Stimulated activated CD4-positive, alpha-beta T cell treated with anti-CD3 and anti-CD28 coated beads, Interleukin-12 subunit alpha, Interleukin-12 subunit beta, amount 100 ng/mL, for 24 hours (primary cell): ENCODE results near the gene CDC7.
"Not testable (repeated sequence)": the region's sequence is repeated elsewhere in the genome, so short reads cannot be mapped to it uniquely, and the experiment has no call there.

Source experiments
- DNase-seq, 2 experiments: peaks; one replicate each; pipeline ENCODE4 v3.0.0-alpha.2; 2020; ENCODE audit warnings: low read depth in 2 of 2

Gene CDC7

DNA sequence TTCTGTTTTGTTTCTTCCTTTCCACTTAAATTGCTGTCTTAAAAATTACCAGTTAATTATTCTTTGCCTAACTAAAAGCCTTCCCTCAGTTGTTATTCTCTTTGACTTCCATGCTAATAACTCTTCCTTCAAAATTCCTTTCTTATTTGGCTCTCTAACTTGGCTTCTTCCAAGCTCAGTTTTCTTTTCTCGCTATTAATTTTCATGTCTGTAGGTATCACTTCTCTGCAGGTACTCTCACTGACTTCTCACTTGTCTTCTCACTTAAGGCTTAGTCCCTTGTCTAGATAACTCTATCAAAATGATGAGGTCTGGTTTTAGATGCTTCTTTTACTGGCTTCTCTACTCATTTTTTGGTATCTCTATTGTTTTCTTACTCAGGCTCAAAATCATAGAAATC is 10.1 kb downstream of the CDC7 start:
- DNase-seq = no peak

DNA sequence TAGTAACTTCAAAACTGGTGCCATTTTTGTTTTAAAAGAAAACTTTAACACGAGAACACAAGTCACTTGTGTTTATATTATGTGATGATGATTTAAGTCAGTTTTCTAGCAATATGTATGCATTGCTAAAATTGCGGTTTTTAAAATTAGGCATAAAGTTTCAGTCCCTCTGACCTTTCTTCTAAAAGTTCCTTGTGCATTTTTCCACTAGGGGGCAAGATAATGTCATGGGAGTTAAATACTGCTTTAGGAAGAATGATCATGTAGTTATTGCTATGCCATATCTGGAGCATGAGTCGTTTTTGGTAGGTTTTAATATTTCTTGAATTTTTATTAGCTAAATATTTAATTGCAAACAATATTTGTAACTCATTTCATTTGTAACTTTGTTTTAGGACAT is 10.7 kb downstream of the CDC7 start:
- no peak for DNase-seq

DNA sequence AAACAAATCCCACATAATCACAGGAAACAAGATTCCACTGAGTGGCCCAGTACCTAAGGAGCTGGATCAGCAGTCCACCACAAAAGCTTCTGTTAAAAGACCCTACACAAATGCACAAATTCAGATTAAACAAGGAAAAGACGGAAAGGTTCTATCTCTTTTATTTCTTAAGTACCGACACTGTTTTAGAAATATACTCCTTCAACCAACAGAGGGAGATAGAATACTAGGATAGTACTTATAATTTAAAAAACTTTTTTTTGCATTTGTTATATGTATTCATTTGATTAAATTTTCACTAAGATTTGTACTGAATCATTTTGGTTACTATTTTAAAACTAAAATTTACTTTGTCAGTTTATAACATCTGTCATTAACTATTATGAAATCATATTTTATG is 12.5 kb downstream of the CDC7 start:
- DNase-seq = no peak

DNA sequence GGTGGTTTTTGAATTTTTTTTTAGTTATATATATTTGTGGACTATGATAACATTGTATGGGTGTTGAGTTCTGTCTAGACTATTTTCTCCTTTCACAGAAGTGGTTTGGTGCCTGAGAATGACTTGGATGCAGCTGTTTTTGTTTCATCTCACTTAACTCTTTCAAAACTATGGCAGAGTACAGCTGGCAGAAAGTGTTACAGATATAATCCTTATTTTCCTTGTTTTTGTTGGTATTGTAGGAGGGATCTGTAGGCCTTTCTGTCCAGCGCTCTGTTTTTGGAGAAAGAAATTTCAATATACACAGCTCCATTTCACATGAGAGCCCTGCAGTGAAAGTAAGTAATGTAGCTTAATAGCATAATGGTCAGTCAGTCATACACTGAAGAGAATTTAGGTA is 13.1 kb downstream of the CDC7 start:
- DNase-seq = no peak

DNA sequence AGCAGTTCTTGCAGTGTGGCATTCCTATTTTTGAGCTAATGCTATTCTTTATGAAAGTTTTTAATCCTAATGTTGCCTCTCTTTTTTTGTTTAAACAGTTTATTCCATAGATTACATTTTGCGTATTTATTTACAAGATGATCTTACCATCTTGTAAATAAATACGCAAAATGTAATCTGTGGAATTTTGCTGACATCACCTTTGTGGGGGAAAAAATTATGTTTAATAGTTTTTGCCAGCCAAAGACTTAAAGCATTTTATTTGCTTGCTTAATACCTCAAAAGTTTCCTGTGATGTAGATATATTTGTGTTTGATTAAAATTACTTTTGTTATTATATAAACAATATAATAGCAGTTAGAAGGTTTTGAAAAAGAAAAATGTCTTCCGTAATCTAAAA is 15.3 kb downstream of the CDC7 start:
- no peak for DNase-seq

DNA sequence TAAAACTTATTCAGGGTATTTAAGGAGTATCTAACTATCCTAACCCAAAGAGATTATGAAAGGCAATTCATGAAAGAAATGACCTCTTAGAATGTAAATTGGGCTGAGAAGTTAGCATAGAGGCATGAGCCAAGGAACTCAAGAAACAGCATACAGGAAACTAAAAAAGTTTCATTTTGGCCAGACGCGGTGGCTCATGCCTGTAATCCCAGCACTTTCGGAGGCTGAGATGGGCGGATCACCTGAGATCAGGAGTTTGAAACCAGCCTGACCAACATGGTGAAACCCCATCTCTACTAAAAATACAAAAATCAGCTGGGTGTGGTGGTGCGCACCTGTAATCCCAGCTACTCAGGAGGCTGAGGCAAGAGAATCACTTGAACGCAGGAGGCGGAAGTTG is 16.0 kb downstream of the CDC7 start:
- DNase-seq = not testable (repeated sequence)

DNA sequence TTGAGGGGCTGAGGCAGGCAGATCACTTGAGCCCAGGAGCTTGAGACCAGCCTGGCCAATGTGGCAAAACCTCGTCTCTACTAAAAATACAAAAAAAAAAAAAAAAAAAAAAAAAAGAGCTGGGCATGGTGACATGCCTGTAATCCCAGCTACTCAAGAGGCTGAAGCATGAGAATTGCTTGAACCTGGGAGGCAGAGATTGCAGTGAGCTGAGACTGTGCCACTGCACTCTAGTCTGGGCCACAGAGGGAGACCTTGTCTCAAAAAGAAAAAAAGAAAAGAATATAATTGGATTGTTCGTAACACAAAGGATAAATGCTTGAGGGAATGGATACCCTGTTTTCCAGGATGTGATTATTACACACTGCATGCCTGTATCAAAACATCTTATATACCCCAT is 18.5 kb downstream of the CDC7 start:
- DNase-seq = not testable (repeated sequence)

DNA sequence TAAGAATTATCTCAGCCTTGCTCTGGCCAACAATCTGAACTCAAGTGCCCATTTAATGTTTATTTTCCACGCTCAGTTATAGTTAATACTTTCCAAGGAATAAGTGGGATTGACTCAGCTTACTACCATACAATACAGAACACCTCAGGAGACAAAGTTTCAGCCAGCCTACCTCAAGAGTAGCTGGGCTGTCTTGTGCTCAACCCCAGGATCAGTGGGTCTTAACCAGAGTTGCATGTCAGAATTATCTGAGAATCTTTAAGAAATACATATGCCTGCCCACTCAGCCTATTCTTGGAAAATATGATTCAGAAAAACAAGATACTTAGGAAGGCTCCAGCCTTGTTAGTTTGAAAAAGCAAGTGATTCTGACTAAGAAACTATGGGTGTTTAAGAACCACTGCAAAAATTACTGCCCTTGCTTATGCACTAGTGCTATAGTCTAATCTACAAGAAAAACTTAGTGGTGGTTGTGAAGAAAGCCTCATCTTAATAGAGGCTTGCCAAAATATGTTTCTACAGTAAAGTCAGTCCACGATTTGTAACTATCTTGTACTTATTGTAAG is 20.4 kb downstream of the CDC7 start:
- DNase-seq = no peak

DNA sequence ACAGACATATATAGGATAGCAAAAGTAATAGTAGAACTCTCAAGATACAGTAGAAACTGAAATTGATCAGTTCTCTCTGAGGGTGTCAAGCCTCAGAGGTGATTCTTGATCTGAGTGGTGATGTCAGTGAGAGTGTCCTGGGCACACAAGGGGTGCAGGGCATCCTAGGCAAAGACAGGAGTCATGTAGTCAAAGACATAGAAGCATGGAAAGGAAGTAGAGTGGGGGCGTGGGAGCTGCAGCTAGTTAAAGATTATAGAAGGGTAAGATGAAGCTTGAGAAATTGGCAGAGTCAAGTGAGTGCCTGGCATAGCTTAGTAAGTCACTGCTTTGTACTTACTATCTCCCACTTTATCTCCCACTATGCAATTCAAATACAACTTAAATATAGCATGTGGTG is 22.8 kb downstream of the CDC7 start:
- no peak for DNase-seq

DNA sequence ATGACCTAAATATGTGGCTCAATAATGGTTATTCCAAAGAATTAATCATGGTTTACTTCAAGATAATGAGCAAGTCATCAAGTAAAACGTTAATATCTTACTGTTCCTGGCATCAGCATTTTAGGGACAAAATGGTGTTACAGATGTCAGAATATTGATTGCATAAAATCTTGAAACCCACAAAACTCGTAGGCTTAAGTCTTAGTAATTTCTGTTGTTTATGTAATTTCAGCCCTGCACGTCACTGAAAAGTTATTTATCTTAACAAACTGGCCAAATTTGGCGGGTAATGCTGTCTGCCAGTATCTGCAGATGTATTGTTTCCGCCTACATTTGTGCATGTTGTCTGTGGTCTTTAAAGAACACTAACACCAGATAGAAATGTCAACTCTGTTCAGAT is 25.8 kb downstream of the CDC7 start:
- no peak for DNase-seq

DNA sequence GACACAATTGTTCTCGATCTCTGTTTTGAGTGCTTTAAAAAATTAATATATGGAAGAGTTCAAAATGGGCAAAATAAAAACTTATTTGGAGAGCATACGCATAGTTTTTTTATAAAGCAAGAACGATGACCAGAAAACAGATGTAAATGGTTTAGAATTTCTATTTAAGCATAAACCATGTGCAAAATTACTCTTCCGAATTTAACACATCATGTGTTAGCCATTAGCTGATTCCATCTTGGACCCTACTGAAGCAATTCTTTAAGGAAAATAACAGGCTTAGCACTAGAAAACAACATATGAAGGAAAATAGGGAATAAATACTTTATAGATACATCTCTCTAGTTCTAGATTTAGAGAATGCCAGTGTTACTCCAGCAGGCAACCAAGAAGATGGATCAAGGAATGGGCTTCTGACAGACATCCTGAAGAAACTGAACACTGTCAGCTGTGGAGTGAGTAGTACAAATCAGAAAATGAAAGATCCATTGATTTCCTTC is 26.7 kb downstream of the CDC7 start:
- DNase-seq = no peak

DNA sequence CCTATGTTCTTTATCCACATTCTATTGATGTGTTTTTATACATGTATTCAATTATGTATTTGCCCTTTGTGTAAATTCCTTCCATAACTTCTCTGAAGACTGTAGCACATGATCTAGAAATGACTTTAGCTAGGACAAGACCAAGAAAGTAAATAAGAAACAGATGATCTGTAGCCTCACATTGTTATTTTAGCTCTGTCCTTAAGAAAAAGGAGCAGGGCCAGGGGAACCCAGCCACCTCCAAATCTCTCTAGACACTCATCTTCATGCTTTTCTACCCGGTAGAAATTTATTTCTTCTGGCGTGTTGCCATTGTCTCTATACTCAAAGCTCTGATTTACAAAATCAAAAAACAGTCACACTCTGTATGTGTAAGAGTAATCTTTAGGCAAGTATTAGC is 27.1 kb downstream of the CDC7 start:
- no peak for DNase-seq

DNA sequence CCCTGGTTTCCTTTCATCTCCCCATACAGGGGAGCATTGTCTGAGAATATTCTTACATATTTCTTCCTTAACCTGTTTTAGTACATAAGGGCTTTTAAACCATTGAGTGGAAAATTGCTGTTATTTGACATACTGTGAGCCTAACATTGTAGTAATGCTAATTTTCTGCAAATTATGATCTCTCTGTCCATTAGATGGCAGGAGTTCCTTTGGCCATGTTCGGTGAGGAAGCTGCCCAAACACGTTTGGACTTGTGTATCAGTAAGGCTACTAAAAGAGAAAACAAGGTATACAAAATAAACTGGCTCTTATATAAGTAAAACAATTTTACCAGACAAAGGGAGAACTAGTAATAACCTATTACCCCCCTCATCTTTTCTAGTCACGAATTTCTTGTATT is 29.2 kb downstream of the CDC7 start:
- no peak for DNase-seq

DNA sequence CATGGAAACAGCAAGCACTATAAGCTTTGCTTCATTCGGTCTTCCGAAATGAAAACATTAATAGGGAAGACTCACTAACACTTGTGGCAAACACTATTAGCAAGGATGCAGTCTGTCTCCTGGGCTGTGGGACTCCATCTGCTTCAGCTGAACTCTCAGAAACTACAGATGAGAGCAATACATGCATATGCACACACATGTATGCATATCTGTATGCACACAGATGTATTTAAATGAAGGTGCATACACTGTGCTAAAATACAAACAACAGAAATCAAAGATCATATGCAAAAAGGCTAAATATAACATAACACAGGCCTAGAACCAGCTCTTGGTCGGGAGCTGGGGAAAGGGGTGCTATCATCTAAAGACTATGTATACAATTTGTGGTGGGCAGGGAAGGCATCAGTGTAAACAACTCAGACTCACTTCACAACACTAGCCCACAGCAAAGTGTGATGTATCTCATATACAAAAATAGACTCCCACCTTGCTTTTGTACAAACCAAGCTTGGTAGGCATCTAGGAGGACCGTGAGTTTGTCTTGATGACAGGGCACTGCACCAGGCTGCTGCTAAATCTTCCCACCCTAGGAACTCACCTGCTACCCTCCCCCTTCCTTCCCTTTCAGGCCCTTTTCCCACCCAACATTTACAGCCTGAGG is 32.8 kb downstream of the CDC7 start:
- DNase-seq = no peak

DNA sequence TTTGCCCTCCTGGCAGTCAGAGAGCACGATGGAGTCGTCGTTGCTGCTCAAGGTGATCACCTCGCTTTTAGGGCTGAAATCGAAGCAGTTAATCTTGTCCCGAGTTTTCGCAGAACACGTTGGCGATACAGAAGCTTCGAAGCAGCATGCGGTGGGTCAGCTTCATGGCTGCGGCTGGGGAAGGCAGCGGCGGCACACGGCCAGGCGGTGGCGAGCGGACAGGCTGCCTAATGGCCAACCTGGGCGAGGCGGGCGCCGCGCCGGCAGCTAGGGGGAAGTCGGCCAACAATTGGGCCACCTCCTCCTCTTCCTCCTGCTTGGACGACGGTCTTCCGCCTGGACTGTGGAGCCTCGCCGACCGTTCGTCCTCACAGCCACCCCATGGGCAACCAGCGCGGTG is 34.8 kb downstream of the CDC7 start:
- no peak for DNase-seq

DNA sequence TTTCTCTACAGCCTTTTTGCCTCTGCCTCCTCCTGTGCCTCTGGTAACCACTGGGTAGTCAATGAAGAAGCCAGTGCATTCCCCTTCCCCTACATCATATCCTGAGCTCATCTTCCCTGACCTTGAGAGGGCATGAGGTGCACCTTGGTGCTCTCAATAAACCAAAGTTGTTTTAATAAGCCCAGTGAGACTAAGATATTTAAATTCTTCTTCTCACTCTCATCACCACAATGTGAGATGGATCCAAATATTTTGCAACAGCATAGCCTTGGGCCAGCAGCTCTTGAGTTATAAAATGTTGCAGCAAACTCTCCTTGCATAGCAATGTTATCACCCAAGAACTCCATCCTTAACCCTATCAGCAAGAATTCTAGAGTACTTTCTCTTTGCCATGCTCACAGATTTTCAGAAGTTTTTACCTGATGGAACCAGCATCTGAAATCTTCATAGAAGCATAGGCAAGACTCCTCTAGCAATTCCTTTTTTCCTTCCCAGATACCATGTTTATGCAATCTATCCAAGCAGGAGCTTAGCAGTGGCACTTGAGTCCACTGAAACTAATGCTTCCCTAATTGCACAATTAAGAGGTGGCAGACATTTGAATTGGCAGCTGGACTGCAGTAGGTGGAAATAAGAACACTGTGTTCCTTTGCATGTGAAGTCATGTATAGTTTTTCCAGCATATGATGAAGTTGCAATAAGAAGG is 36.8 kb downstream of the CDC7 start:
- no peak for DNase-seq

DNA sequence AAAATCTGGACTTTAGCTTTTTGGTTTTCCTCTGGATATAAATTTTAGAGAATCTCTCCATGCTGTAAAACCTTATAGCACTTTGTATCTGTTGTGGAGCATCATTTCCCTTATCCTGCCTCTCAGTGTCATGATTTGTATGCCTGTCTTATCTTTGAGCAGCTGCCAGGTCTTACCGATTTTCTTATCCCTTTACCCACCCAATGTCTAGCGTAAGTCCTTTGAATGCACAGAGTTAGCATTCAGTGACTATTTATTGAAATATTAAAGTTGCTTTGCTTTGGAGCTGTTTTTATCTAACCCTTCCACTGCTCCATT is 37.3 kb downstream of the CDC7 start:
- no peak for DNase-seq

DNA sequence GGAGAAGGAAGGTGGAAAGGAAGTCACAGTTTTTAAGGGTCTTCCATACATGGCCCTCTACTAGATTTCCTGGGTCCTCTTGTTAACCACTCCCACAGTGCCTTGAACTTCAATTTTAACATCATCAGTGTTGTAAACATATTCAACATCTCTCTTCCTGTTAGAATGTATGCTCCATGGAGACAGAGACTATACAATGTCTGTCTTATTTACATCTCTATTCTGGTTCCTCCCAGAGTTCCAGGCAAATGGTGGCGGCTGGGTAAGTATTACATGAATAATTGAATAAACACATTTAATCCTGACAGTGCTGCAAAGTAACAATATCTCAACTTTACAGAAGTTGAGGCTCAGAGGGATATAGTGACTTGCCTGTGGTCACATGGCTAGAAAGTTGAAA is 40.3 kb downstream of the CDC7 start:
- DNase-seq = no peak

DNA sequence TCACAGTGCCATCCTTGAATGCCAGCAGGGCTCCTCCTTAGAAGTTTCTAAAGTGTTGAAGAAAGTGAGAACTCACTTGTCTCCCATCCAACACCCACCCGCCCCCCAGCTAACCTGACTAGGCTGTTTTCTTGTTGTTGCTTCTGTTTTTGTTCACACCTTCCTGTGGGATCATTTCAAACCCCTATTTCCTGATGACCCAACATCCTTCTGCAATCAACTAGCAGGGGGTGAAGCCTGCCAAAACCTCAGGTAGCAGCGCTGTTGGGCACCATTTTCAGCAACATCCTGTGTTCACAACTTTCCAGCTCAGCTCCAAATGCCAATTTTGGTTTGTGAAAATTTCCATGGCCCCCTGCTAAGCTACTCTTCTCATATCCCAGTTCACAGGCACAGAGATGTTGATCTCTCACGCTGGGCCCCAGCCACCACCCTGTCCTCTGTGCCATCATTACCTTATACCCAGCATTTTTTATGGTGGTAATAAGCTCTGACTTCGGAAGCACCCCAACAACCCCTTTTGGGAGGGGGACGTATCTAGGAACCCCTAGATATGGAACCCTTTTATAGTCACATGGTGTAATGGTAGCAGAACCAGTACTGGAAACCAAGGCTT is 41.4 kb downstream of the CDC7 start:
- DNase-seq = no peak

DNA sequence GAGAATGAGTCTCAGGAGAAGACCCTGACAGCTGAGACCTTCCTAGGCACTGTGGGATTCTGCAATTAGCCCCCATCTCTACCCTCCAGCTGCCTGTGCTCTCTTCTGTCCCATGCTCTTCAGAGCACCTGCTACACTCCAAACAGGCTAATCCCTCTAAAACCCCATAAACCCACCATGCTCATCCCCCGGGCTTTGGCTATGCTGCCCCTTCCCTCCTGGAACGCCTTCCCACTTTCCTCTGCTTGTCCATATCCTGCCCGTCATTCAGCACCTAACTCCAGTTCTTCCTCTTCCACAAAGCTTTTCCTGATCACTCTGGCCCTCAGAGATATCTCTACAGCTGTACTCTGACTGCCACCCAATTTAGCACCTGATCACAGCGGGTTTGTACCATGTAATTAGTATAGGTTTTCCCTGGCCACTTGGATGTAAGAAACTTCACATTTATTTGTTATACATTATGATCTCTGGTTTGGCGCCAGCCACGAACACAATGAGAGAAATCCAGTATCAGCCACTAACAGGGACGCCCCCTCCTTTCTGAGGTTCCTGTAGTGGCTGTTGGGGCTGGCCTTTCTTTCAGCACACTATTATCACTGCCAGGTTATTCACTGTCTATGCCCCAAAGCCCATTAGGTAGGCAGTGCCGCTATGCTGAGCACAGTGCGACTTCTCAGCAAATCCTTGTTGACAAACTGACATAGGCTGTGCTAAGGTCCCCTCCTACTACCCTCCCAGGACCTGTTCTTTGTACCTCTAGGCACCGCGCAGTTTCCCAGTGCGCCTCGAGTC is 45.1 kb downstream of the CDC7 start:
- no peak for DNase-seq

DNA sequence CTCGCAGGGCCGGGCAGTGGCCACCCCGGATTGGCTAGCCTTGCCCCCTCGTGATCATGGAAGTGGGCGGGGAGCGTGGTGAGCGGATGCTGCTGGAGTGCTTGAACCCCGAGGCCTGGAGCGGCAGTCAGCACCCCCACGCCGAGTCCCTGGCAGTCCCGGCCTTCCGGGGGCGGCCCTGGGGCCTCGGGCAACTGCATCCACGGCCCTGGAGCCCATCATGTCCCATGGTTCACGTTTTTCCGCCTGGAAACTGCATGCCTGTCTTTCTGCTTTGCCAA is 45.6 kb downstream of the CDC7 start:
- DNase-seq = no peak

DNA sequence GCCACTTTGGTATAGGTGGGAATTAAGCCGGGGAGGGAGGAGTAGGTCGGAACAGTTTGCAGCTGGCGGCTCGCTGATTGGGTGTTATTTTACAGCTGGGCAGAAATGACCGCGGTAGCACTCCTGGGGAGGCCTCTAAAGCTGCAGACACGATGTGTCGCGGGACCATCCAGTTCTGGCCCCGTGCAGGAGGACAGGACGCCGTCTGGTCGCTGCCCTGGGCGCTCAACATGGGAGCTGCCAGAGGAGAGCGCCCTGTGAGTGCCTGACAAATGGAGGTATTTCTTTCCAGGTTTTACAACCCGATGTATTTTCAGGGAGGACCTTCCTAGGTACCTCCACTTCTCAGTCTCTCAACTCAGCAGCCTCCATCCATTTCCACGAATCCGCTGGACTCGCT is 46.2 kb downstream of the CDC7 start:
- no peak for DNase-seq
